GM20431 (cell line): ENCODE results near the gene FSIP1.

Source experiments
- in situ Hi-C: fragments of 300-500 bp; cut with MseI, MboI; formaldehyde crosslinking; loops from one replicate; pipeline ENCODE4 v1.15.0; 2020; ENCODE audit warnings: low sequenced_read_pairs; ENCODE audit not compliant: unreplicated experiment

FSIP1 gene

DNA sequence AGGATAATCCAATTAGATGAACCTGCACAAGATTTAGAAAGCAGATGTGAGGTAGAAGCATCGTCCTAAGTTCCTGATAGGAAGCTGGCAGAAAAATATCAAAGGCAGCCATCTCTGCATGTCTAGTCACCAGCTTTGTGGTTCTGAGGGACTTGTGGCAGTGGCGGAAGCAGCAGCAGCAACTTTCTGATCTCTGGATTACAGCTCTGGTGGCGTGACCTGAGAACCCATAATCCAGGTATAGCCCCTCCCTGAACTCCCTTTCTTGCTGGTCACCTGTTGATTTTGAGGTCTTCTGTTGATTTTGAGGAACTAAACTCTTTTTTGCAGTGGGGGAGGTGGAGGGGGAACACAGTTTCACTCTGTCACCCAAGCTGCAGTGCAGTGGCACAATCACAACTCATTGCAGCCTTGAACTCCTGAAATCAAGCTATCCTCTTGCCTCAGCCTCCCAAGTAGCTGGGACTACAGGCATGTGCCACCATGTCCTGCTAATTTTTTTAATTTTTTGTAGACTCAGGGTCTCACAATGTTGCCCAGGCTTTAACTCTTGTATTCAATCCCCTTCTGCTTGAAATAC lies 7.9 kb downstream of the FSIP1 start:
- in situ Hi-C loops = loop anchor here (25.0 kb wide), 3 partner anchors 238 to 1062 kb away; no protein-coding TSS in a partner anchor

DNA sequence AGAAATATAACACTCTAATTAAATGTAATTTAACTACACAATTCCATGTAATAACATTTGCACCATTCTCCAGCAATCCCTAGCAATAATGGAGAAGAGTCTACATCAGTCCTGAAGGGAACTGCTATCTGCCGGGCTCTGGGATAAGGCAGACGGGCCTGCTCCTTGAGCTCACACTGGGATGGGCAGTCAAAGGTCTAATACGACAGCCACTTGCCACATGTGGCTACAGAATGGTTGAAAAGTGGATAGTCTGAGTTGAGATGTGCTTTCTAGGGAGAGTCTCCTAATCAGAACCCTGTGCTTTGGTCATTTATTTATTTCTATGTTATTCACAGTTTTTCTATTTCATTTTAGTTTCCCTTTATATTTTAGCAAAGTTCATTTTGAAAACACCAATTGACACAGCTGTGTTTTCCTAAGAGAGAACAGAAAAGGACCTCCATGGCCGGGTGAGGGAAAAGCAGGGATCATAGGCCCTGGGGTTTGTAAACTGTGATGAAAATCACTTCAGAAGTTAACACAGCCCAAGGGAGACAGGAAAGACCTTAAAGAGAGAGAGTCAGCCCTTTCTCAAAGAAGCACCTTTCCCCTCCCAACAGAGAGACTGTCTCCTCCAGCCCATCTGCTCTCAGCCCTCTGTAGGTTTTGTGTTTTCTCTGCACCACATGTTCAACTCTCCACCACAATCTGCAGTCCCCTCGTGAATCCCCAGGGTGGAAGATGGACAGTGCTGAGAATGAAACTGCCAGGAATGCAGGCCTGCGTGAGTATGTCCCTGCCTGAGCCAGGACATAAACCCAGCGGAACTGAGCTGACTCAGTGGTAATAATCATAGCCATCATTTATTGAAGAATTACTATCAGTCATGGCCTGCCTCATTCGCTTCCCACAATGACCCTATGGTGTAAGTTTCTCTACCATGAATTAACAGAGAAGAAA lies 11.6 kb downstream of the FSIP1 start:
- in situ Hi-C loops = loop anchor here (25.0 kb wide), 2 partner anchors 959 to 1059 kb away; no protein-coding TSS in a partner anchor

GRCh38 chr15:39767921-39768320 lies 14.7 kb downstream of the FSIP1 start:
- in situ Hi-C loops = loop anchor here (25.0 kb wide), 2 partner anchors 956 to 1056 kb away; no protein-coding TSS in a partner anchor

DNA sequence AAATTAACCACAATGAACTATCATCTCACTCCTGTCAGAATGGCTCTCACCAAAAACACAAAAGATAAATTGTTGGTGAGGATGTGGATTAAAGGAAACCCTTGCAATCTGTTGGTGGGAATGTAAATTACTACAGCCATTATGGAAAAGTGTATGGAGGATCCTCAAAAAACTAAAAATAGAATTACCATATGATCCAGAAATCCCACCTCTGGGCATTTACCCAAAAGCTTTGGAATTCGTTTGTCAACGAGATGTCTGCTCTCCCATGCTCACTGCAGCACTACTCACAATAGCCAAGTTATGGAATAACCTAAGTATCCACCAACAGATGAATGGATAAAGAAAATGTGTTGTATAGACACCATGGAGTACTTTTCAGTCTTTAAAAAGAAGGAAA lies 21.6 kb downstream of the FSIP1 start:
- in situ Hi-C loops = loop anchor here (25.0 kb wide), 2 partner anchors 949 to 1049 kb away; no protein-coding TSS in a partner anchor

DNA sequence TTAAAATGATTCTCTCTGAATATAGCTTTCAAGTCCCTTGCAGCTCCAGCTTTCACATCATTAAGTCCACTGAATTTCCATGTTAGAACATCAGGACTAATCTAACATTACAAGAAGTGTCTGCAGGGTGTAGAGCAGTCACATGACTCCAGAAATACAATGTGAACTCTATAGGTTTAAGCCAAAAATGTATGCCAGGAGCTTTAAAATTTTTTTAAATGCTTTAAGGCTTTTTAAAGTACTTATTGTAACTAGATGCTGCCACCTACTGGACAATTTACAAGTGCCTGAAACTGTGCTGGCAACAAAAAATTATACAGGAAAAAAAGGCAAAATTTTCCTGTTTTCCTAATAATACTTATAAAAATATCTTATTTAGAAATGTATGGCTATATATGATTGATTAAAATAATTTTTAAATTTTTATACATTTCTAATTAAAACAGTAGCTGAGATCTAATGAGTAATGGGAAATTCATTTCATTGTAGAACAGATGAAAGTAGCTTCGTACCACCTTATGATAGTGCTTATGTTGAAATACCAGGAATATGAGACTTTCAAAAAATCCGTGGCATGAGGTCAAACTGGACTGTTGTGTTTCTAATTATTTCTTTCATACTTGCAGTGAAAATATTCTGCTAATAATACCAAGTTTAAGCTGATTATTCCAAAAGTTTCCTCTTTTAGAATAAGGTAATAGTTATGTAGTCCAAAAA lies 25.7 kb downstream of the FSIP1 start:
- in situ Hi-C loops = loop anchor here (25.0 kb wide), 2 partner anchors 945 to 1045 kb away; no protein-coding TSS in a partner anchor

DNA sequence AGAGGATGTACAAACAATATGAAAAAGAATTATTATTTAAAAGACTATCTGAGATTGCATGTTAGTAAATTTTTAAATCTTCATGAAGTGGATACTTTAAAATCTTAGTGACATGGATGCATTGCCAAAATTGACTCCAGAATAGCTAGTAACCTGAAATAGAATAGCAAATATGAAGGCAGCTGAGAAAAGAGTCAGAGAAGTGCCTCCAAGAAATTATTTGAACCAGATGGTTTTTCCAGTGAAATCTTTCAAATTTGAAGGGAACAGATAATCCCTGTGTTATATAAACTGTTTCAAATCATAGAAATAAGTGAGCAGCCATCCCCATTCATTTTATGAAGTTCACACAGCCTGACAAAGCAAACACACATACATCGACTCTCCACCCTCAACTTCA lies 29.6 kb downstream of the FSIP1 start:
- in situ Hi-C loops = loop anchor here (25.0 kb wide), 2 partner anchors 941 to 1041 kb away; no protein-coding TSS in a partner anchor

- in situ Hi-C loops = loop anchor here (25.0 kb wide), 2 partner anchors 940 to 1040 kb away; no protein-coding TSS in a partner anchor
These were observed 30.4 kb downstream of the FSIP1 start for GRCh38 chr15:39752246-39752645.

- in situ Hi-C loops = no loop called here
These were observed 34.4 kb downstream of the FSIP1 start for GRCh38 chr15:39748276-39748675.

DNA sequence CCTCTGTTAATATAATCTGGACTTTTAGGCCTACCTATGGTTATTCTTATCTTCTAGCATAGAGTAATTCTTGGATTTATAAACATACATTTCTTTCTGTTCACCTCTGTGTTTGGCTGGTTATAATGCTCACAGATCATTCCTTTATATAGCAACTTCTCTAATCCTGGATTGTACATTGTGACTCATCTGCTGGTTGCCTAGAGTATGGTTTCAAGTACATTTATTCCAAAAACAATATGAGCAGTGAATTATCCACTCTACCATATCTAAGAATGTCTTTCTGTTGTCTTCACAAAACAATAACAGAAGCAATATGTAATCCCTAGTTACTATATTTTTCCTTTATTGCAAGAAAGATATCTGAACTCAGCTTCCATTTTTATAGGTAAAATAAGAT lies 35.3 kb downstream of the FSIP1 start:
- in situ Hi-C loops = no loop called here

DNA sequence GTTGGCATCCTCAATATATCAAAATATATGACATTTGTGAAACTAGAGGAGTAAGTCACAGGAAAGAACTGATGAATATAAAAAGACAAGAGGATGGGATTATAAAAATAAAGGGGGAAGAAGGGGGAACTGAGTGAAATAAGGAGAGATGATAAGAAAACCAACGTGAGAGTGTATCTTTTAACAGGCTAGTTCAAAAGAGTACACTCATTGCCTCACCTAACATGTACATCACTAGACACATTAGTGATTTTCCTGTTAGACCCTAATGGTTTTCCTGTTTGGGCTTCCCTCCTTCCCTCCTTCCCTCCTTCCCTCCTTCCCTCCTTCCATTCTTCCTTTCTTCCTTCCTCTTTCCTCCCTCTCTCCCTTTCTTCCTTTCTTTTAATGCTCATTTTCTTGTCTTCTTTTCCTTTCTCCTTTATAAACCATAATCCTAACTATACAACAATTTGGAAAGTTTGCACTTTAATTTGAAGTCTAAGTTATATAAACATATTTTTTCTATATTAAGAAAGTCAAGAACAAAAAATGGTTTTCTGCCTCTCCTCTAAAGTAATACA lies 35.8 kb downstream of the FSIP1 start:
- in situ Hi-C loops = no loop called here

GRCh38 chr15:39746176-39746575 lies 36.5 kb downstream of the FSIP1 start:
- in situ Hi-C loops = no loop called here

DNA sequence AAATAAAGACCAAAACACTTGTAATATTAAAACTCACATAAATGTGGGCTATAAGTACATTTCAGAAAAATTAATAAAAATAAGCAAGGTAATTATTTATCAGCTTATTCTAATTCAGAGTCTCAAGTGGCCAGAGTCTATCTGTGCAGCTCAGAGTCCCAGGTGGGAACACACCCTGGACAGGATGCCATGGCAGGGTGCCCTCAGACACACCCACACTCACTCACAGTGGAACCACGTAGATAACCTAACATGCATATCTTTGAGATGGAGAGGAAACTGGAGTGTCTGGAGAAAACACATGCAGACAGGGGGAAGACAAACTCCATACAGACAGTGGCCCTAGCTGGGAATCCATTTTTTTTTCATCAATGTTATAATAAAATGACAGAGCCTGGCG lies 37.2 kb downstream of the FSIP1 start:
- in situ Hi-C loops = no loop called here

- in situ Hi-C loops = no loop called here
These were observed 38.1 kb downstream of the FSIP1 start for GRCh38 chr15:39744334-39745103.

DNA sequence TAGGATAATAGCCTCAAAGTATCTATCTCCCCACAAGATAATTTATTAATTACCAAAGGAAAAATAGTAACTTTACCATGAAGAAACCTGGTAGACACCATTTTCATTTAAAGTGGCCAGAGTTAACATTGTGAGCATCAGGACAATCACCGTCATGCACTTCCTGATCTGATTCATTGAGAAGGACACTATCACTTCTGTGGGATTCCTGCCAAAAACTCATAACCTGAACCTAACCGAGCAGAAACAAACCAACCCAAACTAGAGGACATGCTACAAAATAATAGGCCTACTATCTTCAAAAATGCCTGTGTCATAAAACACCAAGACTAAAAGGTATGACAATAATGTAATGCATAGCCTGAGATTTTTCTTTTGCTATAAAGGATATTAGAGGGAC lies 39.0 kb downstream of the FSIP1 start:
- in situ Hi-C loops = no loop called here

GRCh38 chr15:39741258-39741657 lies 41.4 kb downstream of the FSIP1 start:
- in situ Hi-C loops = no loop called here

GRCh38 chr15:39738998-39739397 lies 43.6 kb downstream of the FSIP1 start:
- in situ Hi-C loops = no loop called here

DNA sequence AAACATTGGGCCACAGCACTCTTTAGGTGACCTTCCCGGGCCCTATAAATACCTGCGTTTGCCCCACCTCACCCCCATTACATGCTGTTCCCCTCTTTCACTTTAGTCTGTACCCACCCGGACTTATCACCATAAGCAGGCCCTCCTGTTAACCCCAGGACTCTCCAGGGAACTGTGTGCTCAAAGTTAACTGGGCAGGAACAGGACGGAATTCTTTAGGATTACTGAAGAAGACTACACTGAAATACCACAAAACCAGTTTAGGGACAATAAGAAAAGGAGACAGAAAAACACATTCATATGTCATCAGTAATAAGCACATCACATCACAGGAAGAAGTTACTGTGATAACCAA lies 45.5 kb downstream of the FSIP1 start:
- in situ Hi-C loops = no loop called here

- in situ Hi-C loops = no loop called here
These were observed 46.0 kb downstream of the FSIP1 start for GRCh38 chr15:39736412-39737195.
